HEK293 (cell line): ENCODE measurements around the gene UBE2D4.
A peak's percentile ranks its signal among the peaks of the same experiment; 100 is the strongest.

Experiments
- AEBP2 ChIP-seq: fragments of 450-650 bp; formaldehyde crosslinking; IDR thresholded peaks from 2 replicates; pipeline ENCODE4 v1.5.1; 2016; ENCODE audit warnings: missing biosample characterization, missing genetic modification characterization, borderline replicate concordance
- ELK4 ChIP-seq: IDR thresholded peaks from 2 replicates; pipeline ENCODE4 v1.6.1; 2011; ENCODE audit warnings: mild to moderate bottlenecking, low read depth, low read length, borderline replicate concordance
- ZNF10 ChIP-seq: fragments of 450-650 bp; formaldehyde crosslinking; IDR thresholded peaks from 2 replicates; pipeline ENCODE4 v1.5.1; 2017; ENCODE audit warnings: missing biosample characterization, missing genetic modification characterization
- ZNF292 ChIP-seq: fragments of 450-650 bp; formaldehyde crosslinking; IDR thresholded peaks from 2 replicates; pipeline ENCODE4 v1.5.1; 2016; ENCODE audit warnings: low read depth, missing biosample characterization, missing genetic modification characterization, borderline replicate concordance
- ZNF585B ChIP-seq: fragments of 450-650 bp; formaldehyde crosslinking; IDR thresholded peaks from 2 replicates; pipeline ENCODE4 v1.5.1; 2016; ENCODE audit warnings: missing biosample characterization, missing genetic modification characterization
- ZNF76 ChIP-seq: fragments of 450-650 bp; formaldehyde crosslinking; IDR thresholded peaks from 2 replicates; pipeline ENCODE4; 2016; ENCODE audit warnings: low read depth, missing biosample characterization, missing genetic modification characterization, borderline replicate concordance
- ZNF777 ChIP-seq: fragments of 450-650 bp; formaldehyde crosslinking; IDR thresholded peaks from 2 replicates; pipeline ENCODE4 v1.5.1; 2017; ENCODE audit warnings: missing biosample characterization, missing genetic modification characterization, borderline replicate concordance
- TF ChIP-seq, protein P1 (sequence below): fragments of 450-650 bp; formaldehyde crosslinking; IDR thresholded peaks from 2 replicates; pipeline ENCODE4 v1.5.1; 2016; ENCODE audit warnings: missing biosample characterization, missing genetic modification characterization
- TF ChIP-seq, protein P2 (sequence below): fragments of 450-650 bp; formaldehyde crosslinking; IDR thresholded peaks from 2 replicates; pipeline ENCODE4 v1.5.1; 2016; ENCODE audit warnings: missing biosample characterization, missing genetic modification characterization

GRCh38 chr7:43902542-43903054, 23.6 kb upstream of the UBE2D4 start:
- TF ChIP-seq ZNF292 (no peak), AEBP2 (tag by site-specific recombination) (no peak), ZNF10 (tag by site-specific recombination) (no peak), ZNF76 (tag by site-specific recombination) (no peak), ZNF585B (no peak), ELK4 (no peak), ZNF777 (tag by site-specific recombination) (no peak)
- TF ChIP-seq, protein P1, sequence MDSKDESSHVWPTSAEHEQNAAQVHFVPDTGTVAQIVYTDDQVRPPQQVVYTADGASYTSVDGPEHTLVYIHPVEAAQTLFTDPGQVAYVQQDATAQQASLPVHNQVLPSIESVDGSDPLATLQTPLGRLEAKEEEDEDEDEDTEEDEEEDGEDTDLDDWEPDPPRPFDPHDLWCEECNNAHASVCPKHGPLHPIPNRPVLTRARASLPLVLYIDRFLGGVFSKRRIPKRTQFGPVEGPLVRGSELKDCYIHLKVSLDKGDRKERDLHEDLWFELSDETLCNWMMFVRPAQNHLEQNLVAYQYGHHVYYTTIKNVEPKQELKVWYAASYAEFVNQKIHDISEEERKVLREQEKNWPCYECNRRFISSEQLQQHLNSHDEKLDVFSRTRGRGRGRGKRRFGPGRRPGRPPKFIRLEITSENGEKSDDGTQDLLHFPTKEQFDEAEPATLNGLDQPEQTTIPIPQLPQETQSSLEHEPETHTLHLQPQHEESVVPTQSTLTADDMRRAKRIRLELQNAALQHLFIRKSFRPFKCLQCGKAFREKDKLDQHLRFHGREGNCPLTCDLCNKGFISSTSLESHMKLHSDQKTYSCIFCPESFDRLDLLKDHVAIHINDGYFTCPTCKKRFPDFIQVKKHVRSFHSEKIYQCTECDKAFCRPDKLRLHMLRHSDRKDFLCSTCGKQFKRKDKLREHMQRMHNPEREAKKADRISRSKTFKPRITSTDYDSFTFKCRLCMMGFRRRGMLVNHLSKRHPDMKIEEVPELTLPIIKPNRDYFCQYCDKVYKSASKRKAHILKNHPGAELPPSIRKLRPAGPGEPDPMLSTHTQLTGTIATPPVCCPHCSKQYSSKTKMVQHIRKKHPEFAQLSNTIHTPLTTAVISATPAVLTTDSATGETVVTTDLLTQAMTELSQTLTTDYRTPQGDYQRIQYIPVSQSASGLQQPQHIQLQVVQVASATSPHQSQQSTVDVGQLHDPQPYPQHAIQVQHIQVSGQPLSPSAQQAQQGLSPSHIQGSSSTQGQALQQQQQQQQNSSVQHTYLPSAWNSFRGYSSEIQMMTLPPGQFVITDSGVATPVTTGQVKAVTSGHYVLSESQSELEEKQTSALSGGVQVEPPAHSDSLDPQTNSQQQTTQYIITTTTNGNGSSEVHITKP (tag by site-specific recombination): 0 out of 2 replicates have a peak, but pooled peaks have one; percentile 31
- TF ChIP-seq, protein P2, sequence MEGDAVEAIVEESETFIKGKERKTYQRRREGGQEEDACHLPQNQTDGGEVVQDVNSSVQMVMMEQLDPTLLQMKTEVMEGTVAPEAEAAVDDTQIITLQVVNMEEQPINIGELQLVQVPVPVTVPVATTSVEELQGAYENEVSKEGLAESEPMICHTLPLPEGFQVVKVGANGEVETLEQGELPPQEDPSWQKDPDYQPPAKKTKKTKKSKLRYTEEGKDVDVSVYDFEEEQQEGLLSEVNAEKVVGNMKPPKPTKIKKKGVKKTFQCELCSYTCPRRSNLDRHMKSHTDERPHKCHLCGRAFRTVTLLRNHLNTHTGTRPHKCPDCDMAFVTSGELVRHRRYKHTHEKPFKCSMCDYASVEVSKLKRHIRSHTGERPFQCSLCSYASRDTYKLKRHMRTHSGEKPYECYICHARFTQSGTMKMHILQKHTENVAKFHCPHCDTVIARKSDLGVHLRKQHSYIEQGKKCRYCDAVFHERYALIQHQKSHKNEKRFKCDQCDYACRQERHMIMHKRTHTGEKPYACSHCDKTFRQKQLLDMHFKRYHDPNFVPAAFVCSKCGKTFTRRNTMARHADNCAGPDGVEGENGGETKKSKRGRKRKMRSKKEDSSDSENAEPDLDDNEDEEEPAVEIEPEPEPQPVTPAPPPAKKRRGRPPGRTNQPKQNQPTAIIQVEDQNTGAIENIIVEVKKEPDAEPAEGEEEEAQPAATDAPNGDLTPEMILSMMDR (tag by site-specific recombination): no peak
